HepG2 (cell line): ENCODE data around the gene RAB1B. TPM values are rescaled to one million over a fixed set of nuclear protein-coding genes. Genes with fewer than 3 reads are reported as not detected.

Experiments used
- ATAC-seq: fragments of 200-7000 bp; cut with Tn5 transposase; 3 replicates; pipeline ENCODE4 v1.9.1; 2020; ENCODE audit warnings: mild to moderate bottlenecking, moderate library complexity
- BruUV-seq: library from RNA; stranded (reverse); fragments of 400-500 nt; replicated peaks from 2 replicates; lab custom pipeline; 2021; lab: Mats Ljungman, UMichigan
- CTCF ChIA-PET: fragments of 300-600 bp; formaldehyde crosslinking; extraction: SDS; loops from one replicate; lab custom pipeline; 2021; ENCODE audit warnings: low total read pairs, inconsistent platforms, low intra/inter-chr PET ratio; lab: Yijun Ruan, JAX
- POLR2A ChIA-PET: fragments of 350-600 bp; sonication (Branson Sonifier 250); formaldehyde crosslinking; loops from one replicate; lab custom pipeline; 2020; ENCODE audit warnings: antibody characterized with exemption, inconsistent platforms; lab: Yijun Ruan, JAX
- DNase-seq: peaks from one replicate; pipeline ENCODE4 v3.0.0-alpha.2; 2015; ENCODE audit warnings: low spot score
- FAIRE-seq: peaks from 3 replicates; lab custom pipeline; 2011; peaks lifted over from hg19 to GRCh38; lab: Jason Lieb, UNC
- H2AFZ ChIP-seq: one replicate; pipeline ENCODE4 v1.6.1; 2011; ENCODE audit warnings: low read length, inconsistent platforms
- H3K27ac ChIP-seq: fragments of 300-600 bp; 3 replicates; pipeline ENCODE4 v1.8.0; 2011; ENCODE audit warnings: mixed run types, mild to moderate bottlenecking, mixed read lengths, low read length, inconsistent platforms; ENCODE audit not compliant: insufficient read depth; ENCODE audit errors: extremely low read length
- H3K27me3 ChIP-seq, 2 experiments: fragments of 200-600 bp in 1 of 2; 2 replicates in 1 of 2; 3 replicates in 1 of 2; pipeline versions ENCODE4 v1.6.0 to v1.8.0; 2011; ENCODE audit warnings: low read length in 2 of 2, mild to moderate bottlenecking in 2 of 2, moderate library complexity in 2 of 2, inconsistent platforms in 1 of 2; ENCODE audit not compliant: insufficient read depth in 2 of 2, control insufficient read depth in 1 of 2
- H3K36me3 ChIP-seq, 2 experiments: fragments of 200-600 bp in 1 of 2; replicated peaks in 1 of 2; 2 replicates in 1 of 2; 3 replicates in 1 of 2; pipeline versions ENCODE4 v1.5.1 to v1.8.0; 2011; ENCODE audit warnings: low read length in 2 of 2, inconsistent platforms in 1 of 2; ENCODE audit not compliant: insufficient read depth in 2 of 2, control insufficient read depth in 1 of 2
- H3K4me1 ChIP-seq: 2 replicates; pipeline ENCODE4 v1.5.1; 2012; ENCODE audit warnings: low read length, inconsistent platforms; ENCODE audit not compliant: insufficient read depth
- H3K4me2 ChIP-seq: 2 replicates; pipeline ENCODE4 v1.6.0; 2011; ENCODE audit warnings: low read depth, low read length, inconsistent platforms
- H3K4me3 ChIP-seq, 3 experiments: fragments of 200-600 bp in 1 of 3; sonication (generic), shearing (Covaris generic) in 1 of 3; replicated peaks in 1 of 3; 2 replicates each; pipeline ENCODE4 v1.5.1; 2011 to 2016; ENCODE audit warnings: low read length in 3 of 3, inconsistent platforms in 2 of 3, low read depth in 2 of 3, mild to moderate bottlenecking in 2 of 3, control low read depth in 1 of 3, mixed read lengths in 1 of 3; ENCODE audit not compliant: insufficient read depth in 1 of 3
- H3K79me2 ChIP-seq: one replicate; pipeline ENCODE4 v1.6.1; 2011; ENCODE audit warnings: low read length, inconsistent platforms; ENCODE audit not compliant: insufficient read depth
- H3K9ac ChIP-seq: 2 replicates; pipeline ENCODE4 v1.6.0; 2011; ENCODE audit warnings: mild to moderate bottlenecking, low read depth, low read length, inconsistent platforms; ENCODE audit not compliant: insufficient read depth
- H3K9me3 ChIP-seq: 2 replicates; pipeline ENCODE4 v1.5.1; 2012; ENCODE audit warnings: mild to moderate bottlenecking, low read length
- H4K20me1 ChIP-seq: 2 replicates; pipeline ENCODE4 v1.6.0; 2011; ENCODE audit warnings: inconsistent platforms, mild to moderate bottlenecking, low read length, moderate library complexity; ENCODE audit not compliant: insufficient read depth
- BATF2 ChIP-seq: sonication (generic); formaldehyde crosslinking; IDR thresholded peaks from 2 replicates; pipeline ENCODE4 v1.8.0; 2022; ENCODE audit warnings: mild to moderate bottlenecking, missing genetic modification reagents, moderate library complexity
- CC2D1A ChIP-seq: sonication (generic); formaldehyde crosslinking; IDR thresholded peaks from 2 replicates; pipeline ENCODE4 v1.8.1; 2023; ENCODE audit warnings: mild to moderate bottlenecking, missing genetic modification reagents
- CSRNP1 ChIP-seq: sonication (generic); formaldehyde crosslinking; IDR thresholded peaks from 2 replicates; pipeline ENCODE4 v1.8.1; 2023; ENCODE audit warnings: mild to moderate bottlenecking, missing genetic modification reagents
- NR3C1 ChIP-seq: sonication (generic); formaldehyde crosslinking; IDR thresholded peaks from 2 replicates; pipeline ENCODE4 v1.4.0; 2020; ENCODE audit warnings: missing genetic modification reagents
- POLR2A ChIP-seq, 2 experiments: IDR thresholded peaks; 2 replicates each; pipeline ENCODE4 v1.6.1; 2011; ENCODE audit warnings: low read depth in 2 of 2, low read length in 2 of 2, mild to moderate bottlenecking in 1 of 2, moderate library complexity in 1 of 2; ENCODE audit not compliant: insufficient read depth in 1 of 2
- ZNF142 ChIP-seq: sonication (generic); formaldehyde crosslinking; IDR thresholded peaks from 2 replicates; pipeline ENCODE4 v1.4.0; 2020; ENCODE audit warnings: missing genetic modification reagents
- WGBS: methylation state at CpG from one replicate; pipeline ENCODE4 v1.1.6; 2017; ENCODE audit warnings: low lambda C conversion rate; 5-methylcytosine and 5-hydroxymethylcytosine counted together
- in situ Hi-C: cut with HindIII; loops from 2 replicates; pipeline ENCODE4 v1.10.0; 2017; ENCODE audit warnings: low pct_unique_long_range_greater_than_20kb; ENCODE audit not compliant: extremely low pct_ligation_motif_present
- intact Hi-C: fragments of 100-400 bp; cut with micrococcal nuclease; formaldehyde crosslinking; loops from one replicate; pipeline ENCODE4 v1.10.0; 2022; ENCODE audit not compliant: unreplicated experiment
- polyA plus RNA-seq, 8 experiments: library from polyadenylated mRNA; depleted of rRNA in 3 of 8; stranded (reverse) in 7 of 8; unstranded in 1 of 8; fragments of >200 nt; fragmentation: Illumina TruSeq in 4 of 8; extraction: Trizol in 4 of 8; gene quantifications; 2 replicates each; pipeline versions ENCODE4 v1.2.1 to v1.2.3, GENCODE V29; 2011 to 2016; ENCODE audit warnings: low read depth in 4 of 8, missing spikeins in 1 of 8, mixed read lengths in 1 of 8; ENCODE audit not compliant: insufficient read depth in 1 of 8
- total RNA-seq, 5 experiments: library from RNA; depleted of rRNA; stranded (reverse); fragments of >200 nt; fragmentation: Illumina TruSeq; extraction: Trizol; gene quantifications; 2 replicates each; pipeline ENCODE4 v1.2.3, GENCODE V29; 2016; ENCODE audit warnings: low read depth in 1 of 5
- TF ChIP-seq, protein P1 (sequence below): sonication (generic); formaldehyde crosslinking; IDR thresholded peaks from 2 replicates; pipeline ENCODE4 v1.8.1; 2023; ENCODE audit warnings: mild to moderate bottlenecking, missing genetic modification reagents
- TF ChIP-seq, protein P2 (sequence below): sonication (generic); formaldehyde crosslinking; IDR thresholded peaks from 2 replicates; pipeline ENCODE4 v1.4.0; 2020; ENCODE audit warnings: missing genetic modification reagents

RAB1B gene
- total and polyA plus RNA-seq, 2 of the 13 experiments (the other 11 are each of a cell fraction or from before 2014, with no cell fraction given), result 77.9 to 87.9 TPM

GRCh38 chr11:66281001-66281400 lies 12.6 kb downstream of the RAB1B start (continued):
- TF ChIP-seq BATF2 (CRISPR knock-in tag), result no peak

DNA sequence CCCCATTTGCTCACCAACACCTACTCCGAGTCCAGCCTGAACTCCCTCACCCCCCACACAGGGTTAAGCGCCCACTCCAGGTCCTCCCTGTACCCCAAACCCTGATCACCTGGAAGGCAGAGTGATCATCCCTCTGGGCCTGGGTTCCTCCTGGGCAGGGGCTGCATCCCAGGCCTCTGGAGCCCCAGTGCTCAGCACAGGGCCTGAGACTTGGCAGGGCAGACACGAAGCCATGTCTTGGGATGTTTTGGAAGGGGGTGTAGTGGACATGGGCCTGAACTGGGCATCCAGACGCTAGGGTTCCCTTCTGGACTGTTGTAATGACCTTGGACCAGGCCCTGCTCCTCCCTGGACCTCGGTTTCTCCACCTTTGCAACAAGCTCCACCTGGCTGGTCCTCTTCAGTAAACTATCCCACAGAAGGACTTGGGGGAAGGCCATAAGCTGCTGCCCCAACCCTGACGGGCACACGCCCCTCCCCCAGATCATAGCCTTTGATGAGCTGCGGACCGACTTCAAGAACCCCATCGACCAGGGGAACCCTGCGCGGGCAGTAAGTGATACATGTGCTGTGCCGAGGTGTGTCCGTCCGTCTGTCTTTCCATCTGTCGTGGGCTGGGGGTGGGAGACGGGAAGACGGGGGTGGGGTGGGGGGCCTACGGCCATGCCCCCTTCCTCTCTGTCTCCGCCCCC lies 13.5 kb downstream of the RAB1B start:
- 53% methylated on average over 15 of the region's 20 CpGs for WGBS
- ChIA-PET POLR2A (interaction anchor here (1.3 to 2.3 kb wide), 4 partner anchors 9 to 54 kb away, joined by 3 to 9 read pairs (median 6); partner anchors contain the start of genes RAB1B and RIN1), CTCF (interaction anchor here (1.7 to 1.8 kb wide), 2 partner anchors 46 to 59 kb away, joined by 8 to 26 read pairs; no protein-coding TSS in a partner anchor)
- ATAC-seq (no peak), DNase-seq (no peak), FAIRE-seq (no peak)
- H3K79me2 ChIP-seq, result peaks cover 13% of the 10 kb centered on the region
- H3K36me3 ChIP-seq, result peaks cover 5 to 20% of the 10 kb centered on the region in 2 experiments; a peak in 4 of 5 replicates
- H3K27me3 ChIP-seq, result peaks cover 3 to 9% of the 10 kb centered on the region in 2 experiments; a peak in 3 of 5 replicates
- H3K4me1 ChIP-seq, result peaks cover 58% of the 10 kb centered on the region
- H4K20me1 ChIP-seq, result peaks cover 6% of the 10 kb centered on the region
- in situ Hi-C loops (no loop called here), intact Hi-C loops (no loop called here)
- no peaks in the 10 kb centered on the region for H3K9me3 ChIP-seq
- no peak overlapping the region for H3K27ac ChIP-seq
- no peak overlapping the region for H3K4me2 ChIP-seq
- no peak overlapping the region for H3K4me3 ChIP-seq
- no peak overlapping the region for H3K9ac ChIP-seq
- no peak overlapping the region for H2AFZ ChIP-seq
- no TSS peak for BruUV-seq
- TF ChIP-seq, protein P1, sequence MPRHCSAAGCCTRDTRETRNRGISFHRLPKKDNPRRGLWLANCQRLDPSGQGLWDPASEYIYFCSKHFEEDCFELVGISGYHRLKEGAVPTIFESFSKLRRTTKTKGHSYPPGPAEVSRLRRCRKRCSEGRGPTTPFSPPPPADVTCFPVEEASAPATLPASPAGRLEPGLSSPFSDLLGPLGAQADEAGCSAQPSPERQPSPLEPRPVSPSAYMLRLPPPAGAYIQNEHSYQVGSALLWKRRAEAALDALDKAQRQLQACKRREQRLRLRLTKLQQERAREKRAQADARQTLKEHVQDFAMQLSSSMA (CRISPR knock-in tag), result 0 out of 2 replicates have a peak, but pooled peaks have one; percentile 32
- TF ChIP-seq CSRNP1 (CRISPR knock-in tag), result no peak
- TF ChIP-seq, protein P2, sequence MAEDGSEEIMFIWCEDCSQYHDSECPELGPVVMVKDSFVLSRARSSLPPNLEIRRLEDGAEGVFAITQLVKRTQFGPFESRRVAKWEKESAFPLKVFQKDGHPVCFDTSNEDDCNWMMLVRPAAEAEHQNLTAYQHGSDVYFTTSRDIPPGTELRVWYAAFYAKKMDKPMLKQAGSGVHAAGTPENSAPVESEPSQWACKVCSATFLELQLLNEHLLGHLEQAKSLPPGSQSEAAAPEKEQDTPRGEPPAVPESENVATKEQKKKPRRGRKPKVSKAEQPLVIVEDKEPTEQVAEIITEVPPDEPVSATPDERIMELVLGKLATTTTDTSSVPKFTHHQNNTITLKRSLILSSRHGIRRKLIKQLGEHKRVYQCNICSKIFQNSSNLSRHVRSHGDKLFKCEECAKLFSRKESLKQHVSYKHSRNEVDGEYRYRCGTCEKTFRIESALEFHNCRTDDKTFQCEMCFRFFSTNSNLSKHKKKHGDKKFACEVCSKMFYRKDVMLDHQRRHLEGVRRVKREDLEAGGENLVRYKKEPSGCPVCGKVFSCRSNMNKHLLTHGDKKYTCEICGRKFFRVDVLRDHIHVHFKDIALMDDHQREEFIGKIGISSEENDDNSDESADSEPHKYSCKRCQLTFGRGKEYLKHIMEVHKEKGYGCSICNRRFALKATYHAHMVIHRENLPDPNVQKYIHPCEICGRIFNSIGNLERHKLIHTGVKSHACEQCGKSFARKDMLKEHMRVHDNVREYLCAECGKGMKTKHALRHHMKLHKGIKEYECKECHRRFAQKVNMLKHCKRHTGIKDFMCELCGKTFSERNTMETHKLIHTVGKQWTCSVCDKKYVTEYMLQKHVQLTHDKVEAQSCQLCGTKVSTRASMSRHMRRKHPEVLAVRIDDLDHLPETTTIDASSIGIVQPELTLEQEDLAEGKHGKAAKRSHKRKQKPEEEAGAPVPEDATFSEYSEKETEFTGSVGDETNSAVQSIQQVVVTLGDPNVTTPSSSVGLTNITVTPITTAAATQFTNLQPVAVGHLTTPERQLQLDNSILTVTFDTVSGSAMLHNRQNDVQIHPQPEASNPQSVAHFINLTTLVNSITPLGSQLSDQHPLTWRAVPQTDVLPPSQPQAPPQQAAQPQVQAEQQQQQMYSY (CRISPR knock-in tag), result no peak
- peak in 1 of 2 experiments; percentile 33; a peak in 1 of 4 replicates for TF ChIP-seq POLR2A (IDR thresholded peaks at IDR 0.05; ENCODE audit: insufficient read depth in 1 of 2, low read depth in 2 of 2, low read length in 2 of 2)
- no peak for TF ChIP-seq CC2D1A
- no peak for TF ChIP-seq ZNF142 (CRISPR knock-in tag)
- no peak for TF ChIP-seq NR3C1 (CRISPR knock-in tag)
